GM04504 (cell line): ENCODE measurements around the gene MAP3K4.
A peak's percentile ranks its signal among the peaks of the same experiment; 100 is the strongest.
"Not testable (repeated sequence)": the region's sequence is repeated elsewhere in the genome, so short reads cannot be mapped to it uniquely, and the experiment has no call there.

Experiments
- DNase-seq: peaks from one replicate; pipeline ENCODE4 v3.0.0-alpha.2; 2012; ENCODE audit warnings: low read depth

Gene MAP3K4

DNA sequence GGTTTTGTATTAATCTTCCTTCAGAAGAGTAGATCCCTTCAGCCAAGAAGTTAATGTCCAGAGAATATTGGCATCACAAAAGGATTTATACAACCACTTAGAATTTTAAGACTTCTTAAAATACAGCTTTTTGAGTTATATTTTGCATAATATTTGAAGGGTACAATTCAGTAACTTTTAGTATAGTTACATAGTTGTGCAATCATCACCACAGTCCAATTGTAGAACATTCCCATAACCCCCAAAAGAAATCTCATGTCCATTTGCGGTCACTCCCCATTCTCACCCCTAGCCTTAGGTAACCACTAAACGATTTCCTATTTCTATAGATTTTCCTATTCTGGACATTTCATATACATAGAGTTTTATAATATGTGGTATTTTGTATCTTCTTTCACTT is 126.4 kb downstream of the MAP3K4 start:
- no peak for DNase-seq

GRCh38 chr6:161123319-161123718 is 131.8 kb downstream of the MAP3K4 start:
- not testable (repeated sequence) for DNase-seq

DNA sequence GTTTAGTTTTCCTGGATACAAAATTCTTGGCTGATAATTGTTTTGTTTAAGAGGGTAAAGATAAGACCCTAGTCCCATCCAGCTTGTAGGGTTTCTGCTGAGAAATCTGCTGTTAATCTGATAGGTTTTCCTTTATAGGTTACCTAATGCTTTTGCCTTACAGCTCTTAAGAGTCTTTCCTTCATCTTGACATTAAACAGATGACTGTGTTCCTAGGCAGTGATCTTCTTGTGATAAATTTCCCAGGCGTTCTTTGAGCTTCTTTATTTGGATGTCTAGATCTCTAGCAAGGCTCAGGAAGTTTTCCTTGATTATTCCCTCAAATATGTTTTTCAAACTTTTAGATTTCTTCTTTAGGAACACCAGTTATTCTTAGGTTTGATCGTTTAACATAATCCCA is 134.0 kb downstream of the MAP3K4 start:
- DNase-seq = no peak

DNA sequence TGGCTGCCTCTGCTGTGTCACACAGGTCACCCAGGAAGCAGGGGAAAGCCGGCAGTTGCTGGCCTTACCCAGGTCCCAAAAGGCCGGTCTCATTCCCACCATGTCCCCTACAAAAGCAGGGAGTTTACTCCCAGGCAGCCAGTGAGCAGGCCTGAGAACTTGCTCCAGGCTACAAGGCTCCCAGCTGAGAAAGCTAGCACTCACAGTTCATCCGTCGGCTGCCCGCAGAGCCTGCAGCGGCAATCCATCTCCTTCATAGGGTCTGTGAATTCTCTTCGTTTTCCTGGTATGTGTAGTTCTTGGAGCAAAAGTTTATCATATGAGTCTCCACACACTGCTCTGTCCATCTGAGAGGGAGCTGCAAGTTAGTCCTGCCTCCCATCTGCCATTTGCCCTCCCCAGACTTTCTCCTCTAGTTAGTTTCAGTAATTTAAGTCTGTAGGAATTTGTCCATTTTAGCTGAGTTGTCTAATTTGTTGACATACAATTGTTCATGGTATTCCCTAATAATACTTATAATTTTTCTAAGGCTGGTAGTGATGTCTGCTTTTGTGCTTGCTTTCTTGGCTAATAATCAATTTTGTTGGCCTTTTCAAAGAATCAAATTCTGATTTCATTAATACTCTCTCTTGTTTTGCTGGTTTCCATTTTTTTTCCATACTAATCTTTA is 135.6 kb downstream of the MAP3K4 start:
- no peak for DNase-seq

DNA sequence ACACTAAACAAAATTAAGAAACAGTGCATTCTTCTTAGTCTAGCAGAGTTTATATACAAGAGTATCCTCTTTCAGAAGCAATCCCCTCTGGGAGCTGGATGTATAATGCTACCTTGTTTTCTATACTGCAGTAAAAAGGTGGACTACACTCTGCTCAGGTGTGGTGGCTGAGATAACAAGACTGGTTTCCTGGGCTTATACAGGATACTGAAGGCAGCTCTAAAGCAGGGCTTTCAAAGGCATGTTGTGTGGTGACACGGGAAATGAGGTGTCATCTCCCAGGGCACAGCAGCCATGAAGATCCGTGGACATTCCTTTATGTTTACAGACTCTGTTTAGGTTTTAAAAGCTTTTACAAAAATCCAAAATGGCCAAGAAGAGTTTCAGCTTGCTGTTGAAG is 136.7 kb downstream of the MAP3K4 start:
- no peak for DNase-seq

- peak; percentile 13 for DNase-seq
Observed at GRCh38 chr6:161128680-161129196, 137.2 kb downstream of the MAP3K4 start.

DNA sequence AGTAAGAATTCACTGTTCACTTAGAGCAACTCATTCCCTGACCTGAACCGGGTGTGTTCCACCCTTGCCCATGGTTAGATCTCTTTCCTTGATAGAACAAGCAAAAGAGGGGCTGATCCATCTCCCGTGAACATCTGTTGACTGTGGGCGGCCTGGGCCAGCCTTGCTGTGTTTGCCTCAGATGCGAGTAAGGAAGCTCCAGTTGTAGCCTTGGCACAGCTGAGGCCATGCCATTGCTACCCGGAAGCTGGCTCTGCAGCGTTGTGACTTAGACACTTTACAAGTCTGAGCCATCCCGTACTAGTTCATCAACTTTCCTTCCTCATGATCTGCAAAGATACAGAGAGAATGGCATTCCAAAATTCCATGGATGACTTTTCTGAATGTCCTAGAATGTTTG is 139.0 kb downstream of the MAP3K4 start:
- DNase-seq = no peak

- no peak for DNase-seq
Observed at GRCh38 chr6:161130967-161131766, 139.6 kb downstream of the MAP3K4 start.

DNA sequence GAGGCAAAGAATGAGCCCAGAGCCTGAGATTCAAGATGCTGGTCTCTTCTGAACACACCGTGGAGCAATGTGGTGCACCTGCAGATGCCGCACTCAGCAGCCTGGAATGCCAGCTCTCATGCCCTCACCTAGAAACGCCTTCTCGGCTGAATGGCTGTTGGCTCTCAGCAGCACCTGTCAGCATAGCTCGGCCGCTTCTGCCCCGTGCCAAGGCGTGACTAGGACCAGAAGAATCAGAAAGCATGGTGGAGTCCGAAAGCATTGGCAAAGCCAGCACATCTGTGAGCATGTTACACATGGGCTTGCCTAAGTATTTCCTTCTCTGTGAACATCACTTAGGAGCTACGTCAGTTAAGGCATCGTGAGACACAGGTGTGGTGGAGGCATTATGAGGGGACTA is 140.8 kb downstream of the MAP3K4 start:
- DNase-seq = no peak

GRCh38 chr6:161133963-161134362 is 142.4 kb downstream of the MAP3K4 start:
- no peak for DNase-seq

- DNase-seq = no peak
Observed at GRCh38 chr6:161134550-161135298, 143.2 kb downstream of the MAP3K4 start.

GRCh38 chr6:161135695-161136591 is 144.4 kb downstream of the MAP3K4 start:
- DNase-seq = no peak

DNA sequence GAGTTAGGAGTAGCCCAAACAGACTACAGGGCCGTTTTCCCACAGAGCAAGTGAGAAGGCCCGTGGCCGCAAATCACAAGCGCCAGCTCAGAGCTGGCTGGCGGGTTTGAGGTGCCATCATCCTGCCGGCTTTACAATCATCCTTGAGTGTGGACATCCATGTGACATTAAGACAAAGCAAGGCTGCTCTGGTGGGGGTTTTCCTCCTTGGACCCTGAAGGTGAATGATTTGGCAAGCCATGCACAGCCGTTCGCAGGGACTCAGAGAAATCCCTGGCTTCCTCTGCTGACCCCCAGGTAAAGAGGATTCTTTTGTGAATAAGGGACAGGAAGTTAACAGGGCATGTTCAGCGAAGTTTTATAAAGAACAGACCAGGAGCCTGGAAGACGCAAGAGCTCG is 145.1 kb downstream of the MAP3K4 start:
- DNase-seq = no peak

DNA sequence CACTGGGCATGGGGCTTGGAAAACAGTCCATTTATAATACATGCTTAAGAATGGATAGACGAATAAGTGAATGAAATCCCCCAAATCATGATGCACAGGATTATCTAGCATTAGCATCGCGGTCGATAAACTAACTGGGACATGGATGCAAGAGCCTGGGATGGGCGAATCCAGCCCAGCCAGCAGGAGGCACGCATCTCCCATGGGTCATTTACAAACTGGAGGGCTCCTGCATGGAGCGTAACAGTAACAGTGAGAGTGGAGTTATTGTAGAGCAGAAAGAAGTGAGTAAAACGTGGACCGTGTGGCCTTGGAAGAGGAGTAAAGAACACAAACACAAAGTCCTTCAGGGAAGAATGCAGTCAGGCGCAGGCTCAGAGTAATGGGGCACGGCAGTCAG is 145.8 kb downstream of the MAP3K4 start:
- DNase-seq = no peak

- DNase-seq = peak; percentile 13
Observed at GRCh38 chr6:161137839-161138542, 146.4 kb downstream of the MAP3K4 start.

DNA sequence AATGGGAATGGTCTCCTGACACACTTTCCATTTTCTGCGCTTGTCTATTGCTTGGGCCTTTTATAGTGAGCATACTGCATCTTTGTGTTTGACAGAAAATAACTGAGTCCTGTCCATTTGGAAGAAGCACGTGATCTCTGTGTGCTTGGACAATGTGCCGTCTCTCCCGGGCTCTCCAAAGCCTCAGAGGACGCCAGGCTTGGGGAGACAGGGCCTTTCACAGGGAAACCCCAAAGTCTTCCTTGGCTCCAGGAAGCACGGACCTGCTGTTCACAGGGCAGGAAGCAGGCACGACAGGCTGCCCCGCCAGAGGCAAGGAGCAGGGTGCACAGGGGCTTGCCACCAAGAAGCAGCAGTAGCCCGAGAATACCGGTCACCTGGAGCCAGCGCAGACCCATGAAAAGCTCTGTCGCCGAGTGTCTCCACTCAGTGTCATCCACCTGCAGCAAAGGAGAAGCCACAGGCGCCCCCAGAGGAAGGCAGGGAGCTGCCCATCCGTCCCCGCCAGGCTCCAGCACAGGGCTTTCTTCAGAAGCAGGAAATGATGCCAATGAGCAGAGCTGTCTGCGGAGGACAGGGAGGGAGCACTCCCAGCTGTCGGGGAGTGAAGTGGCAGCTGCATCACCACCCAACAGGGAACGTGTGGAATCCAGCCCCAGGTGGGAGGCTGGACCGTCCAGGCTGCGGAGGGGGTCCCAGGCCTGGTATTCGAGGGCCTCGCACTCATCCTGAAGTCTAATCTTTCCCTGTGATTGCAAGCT is 147.2 kb downstream of the MAP3K4 start:
- no peak for DNase-seq

GRCh38 chr6:161139304-161139765 is 147.8 kb downstream of the MAP3K4 start:
- DNase-seq = no peak

GRCh38 chr6:161139766-161140553 is 148.4 kb downstream of the MAP3K4 start:
- DNase-seq = no peak

- no peak for DNase-seq
Observed at GRCh38 chr6:161140554-161140875, 148.9 kb downstream of the MAP3K4 start.
